GM12878 (cell line): Measurements from ENCODE around the gene SOWAHD. TPM values are rescaled to one million over a fixed set of nuclear protein-coding genes. Genes with fewer than 3 reads are reported as not detected.

ENCODE experiments used
- ATAC-seq: fragments of 200-7000 bp; cut with Tn5 transposase; 3 replicates; pipeline ENCODE4 v1.9.1; 2020; ENCODE audit warnings: mild to moderate bottlenecking, moderate library complexity
- BruUV-seq: library from RNA; stranded (reverse); fragments of 400-500 nt; replicated peaks from 2 replicates; lab custom pipeline; 2021; lab: Mats Ljungman, UMichigan
- CTCF ChIA-PET: fragments of 300-600 bp; sonication (Branson Sonifier 250); formaldehyde crosslinking; extraction: SDS; loops from one replicate; lab custom pipeline; 2021; ENCODE audit warnings: inconsistent platforms; lab: Yijun Ruan, JAX
- POLR2A ChIA-PET: fragments of 350-600 bp; formaldehyde crosslinking; extraction: SDS; loops from one replicate; lab custom pipeline; 2021; ENCODE audit warnings: inconsistent platforms; lab: Charles Lee
- RAD21 ChIA-PET: fragments of 300-600 bp; sonication (Branson Sonifier 250); formaldehyde crosslinking; loops from one replicate; lab custom pipeline; 2023; ENCODE audit warnings: antibody characterized with exemption; ENCODE audit not compliant: unreplicated experiment; lab: Charles Lee
- SMC1A ChIA-PET: fragments of 300-600 bp; sonication (Branson Sonifier 250); formaldehyde crosslinking; loops from one replicate; lab custom pipeline; 2023; ENCODE audit not compliant: unreplicated experiment, uncharacterized antibody; lab: Charles Lee
- DNase-seq: peaks from one replicate; pipeline ENCODE4 v3.0.0-alpha.2; 2011; ENCODE audit warnings: low read depth, low spot score
- FAIRE-seq: peaks from 3 replicates; lab custom pipeline; 2011; peaks lifted over from hg19 to GRCh38; lab: Jason Lieb, UNC
- H2AFZ ChIP-seq: 2 replicates; pipeline ENCODE4 v1.6.0; 2011; ENCODE audit warnings: low read depth, low read length, control low read depth; ENCODE audit not compliant: control insufficient read depth
- H3K27ac ChIP-seq: 2 replicates; pipeline ENCODE4 v1.5.1; 2011; ENCODE audit warnings: control low read depth; ENCODE audit not compliant: control insufficient read depth, insufficient read depth
- H3K27me3 ChIP-seq, 2 experiments: replicated peaks in 1 of 2; 2 replicates each; pipeline versions ENCODE4 v1.6.0 to v1.6.1; 2011; ENCODE audit warnings: low read length in 1 of 2; ENCODE audit not compliant: control insufficient read depth in 2 of 2, insufficient read depth in 2 of 2
- H3K36me3 ChIP-seq, 2 experiments: 2 replicates each; pipeline ENCODE4 v1.5.1; 2011; ENCODE audit warnings: low read length in 1 of 2; ENCODE audit not compliant: control insufficient read depth in 2 of 2, insufficient read depth in 2 of 2
- H3K4me1 ChIP-seq: 2 replicates; pipeline ENCODE4 v1.6.1; 2011; ENCODE audit warnings: mild to moderate bottlenecking, low read length, moderate library complexity, mixed read lengths; ENCODE audit not compliant: control insufficient read depth, insufficient read depth
- H3K4me2 ChIP-seq: 2 replicates; pipeline ENCODE4 v1.6.0; 2011; ENCODE audit warnings: control low read depth; ENCODE audit not compliant: control insufficient read depth, insufficient read depth
- H3K4me3 ChIP-seq: fragments of 200-600 bp; sonication (generic); 2 replicates; pipeline ENCODE4 v1.5.1; 2016
- H3K79me2 ChIP-seq: 2 replicates; pipeline ENCODE4 v1.6.0; 2011; ENCODE audit warnings: low read length; ENCODE audit not compliant: control insufficient read depth, insufficient read depth
- H3K9ac ChIP-seq: 2 replicates; pipeline ENCODE4 v1.8.0; 2011; ENCODE audit warnings: low read length, control low read depth, mixed read lengths; ENCODE audit not compliant: control insufficient read depth, insufficient read depth
- H3K9me3 ChIP-seq: replicated peaks from 3 replicates; pipeline ENCODE4 v1.5.1; 2011; ENCODE audit warnings: mild to moderate bottlenecking, low read length; ENCODE audit not compliant: control insufficient read depth, insufficient read depth
- H4K20me1 ChIP-seq: 2 replicates; pipeline ENCODE4 v1.6.0; 2011; ENCODE audit not compliant: control insufficient read depth, insufficient read depth
- CBX3 ChIP-seq: fragments of 200-600 bp; sonication (generic); IDR thresholded peaks from 2 replicates; pipeline ENCODE4 v1.6.1; 2016; ENCODE audit warnings: low read depth, borderline replicate concordance
- CREM ChIP-seq: IDR thresholded peaks from 2 replicates; pipeline ENCODE4 v1.6.1; 2014; ENCODE audit warnings: antibody characterized with exemption, low read depth
- IRF4 ChIP-seq: IDR thresholded peaks from 2 replicates; pipeline ENCODE4 v1.6.1; 2011; ENCODE audit warnings: low read depth, low read length
- MTA2 ChIP-seq: fragments of 450-650 bp; IDR thresholded peaks from 2 replicates; pipeline ENCODE4 v1.6.1; 2016; ENCODE audit warnings: low read depth, mild to moderate bottlenecking, moderate library complexity
- NFIC ChIP-seq: IDR thresholded peaks from 2 replicates; pipeline ENCODE4 v1.6.1; 2012; ENCODE audit warnings: low read depth, mild to moderate bottlenecking, inconsistent platforms, low read length, moderate library complexity
- RCOR1 ChIP-seq: conservative IDR thresholded peaks from 2 replicates; pipeline ENCODE4 v1.6.1; 2012; ENCODE audit warnings: low read depth, low read length, improper control_type of control experiment
- RELA ChIP-seq: fragments of 450-650 bp; IDR thresholded peaks from 2 replicates; pipeline ENCODE4 v1.8.0; 2014; ENCODE audit warnings: borderline replicate concordance; ENCODE audit not compliant: partially characterized antibody
- RUNX3 ChIP-seq: IDR thresholded peaks from 2 replicates; pipeline ENCODE4 v1.6.1; 2012; ENCODE audit warnings: low read length, inconsistent platforms
- TARDBP ChIP-seq: IDR thresholded peaks from 2 replicates; pipeline ENCODE4 v1.6.1; 2016; ENCODE audit warnings: borderline replicate concordance
- ZNF384 ChIP-seq: IDR thresholded peaks from 2 replicates; pipeline ENCODE4 v1.6.1; 2012; ENCODE audit warnings: low read depth, mild to moderate bottlenecking, low read length, improper control_type of control experiment, borderline replicate concordance
- WGBS: methylation state at CpG from one replicate; pipeline ENCODE4 v1.1.6; 2016; ENCODE audit warnings: low lambda C conversion rate; ENCODE audit not compliant: insufficient replicate concordance, insufficient coverage; ENCODE audit errors: missing lambda C conversion rate; 5-methylcytosine and 5-hydroxymethylcytosine counted together
- in situ Hi-C: fragments of 300-500 bp; cut with MboI; formaldehyde crosslinking; loops from 9 replicates; pipeline ENCODE4 v1.14.3; 2018; ENCODE audit warnings: mixed read lengths
- intact Hi-C: fragments of 100-400 bp; cut with micrococcal nuclease; formaldehyde crosslinking; loops from one replicate; pipeline ENCODE4 v1.14.2; 2022; ENCODE audit not compliant: unreplicated experiment
- polyA plus RNA-seq, 11 experiments: library from polyadenylated mRNA; depleted of rRNA in 4 of 11; unstranded in 6 of 11; stranded (reverse) in 5 of 11; fragments of >200 nt; fragmentation: Nextera tagmentation in 4 of 11; fragmentation: Illumina TruSeq in 1 of 11; extraction: Ambion mirVana in 4 of 11; extraction: Trizol in 1 of 11; gene quantifications; 1 replicate in 1 of 11; 2 replicates in 10 of 11; pipeline versions ENCODE4 v1.2.1 to v1.2.3, GENCODE V29; 2011 to 2016; ENCODE audit warnings: inconsistent platforms in 2 of 11, missing spikeins in 2 of 11, low read depth in 1 of 11
- total RNA-seq, 4 experiments: library from RNA; depleted of rRNA in 3 of 4; stranded (reverse); fragments of >200 nt in 3 of 4; fragmentation: Illumina TruSeq in 1 of 4; extraction: Trizol in 1 of 4; gene quantifications; 2 replicates each; pipeline versions ENCODE4 v1.2.1 to v1.2.3, GENCODE V29; 2013 to 2021
- TF ChIP-seq, protein P1 (sequence below): fragments of 450-650 bp; IDR thresholded peaks from 2 replicates; pipeline ENCODE4 v1.6.1; 2017; ENCODE audit warnings: mild to moderate bottlenecking, moderate library complexity
- TF ChIP-seq, protein P2 (sequence below): fragments of 450-650 bp; IDR thresholded peaks from 2 replicates; pipeline ENCODE4 v1.6.1; 2014; ENCODE audit warnings: mild to moderate bottlenecking
- TF ChIP-seq, protein P3 (sequence below): IDR thresholded peaks from 2 replicates; pipeline ENCODE4 v1.6.1; 2012; ENCODE audit warnings: improper control_type of control experiment, low read depth, low read length; ENCODE audit not compliant: insufficient replicate concordance

Gene SOWAHD
- total and polyA plus RNA-seq, 10 of the 15 experiments (the other 5 are each of a cell fraction or from before 2014, with no cell fraction given) = 0.27 to 7.4 (median 2.6) TPM

DNA sequence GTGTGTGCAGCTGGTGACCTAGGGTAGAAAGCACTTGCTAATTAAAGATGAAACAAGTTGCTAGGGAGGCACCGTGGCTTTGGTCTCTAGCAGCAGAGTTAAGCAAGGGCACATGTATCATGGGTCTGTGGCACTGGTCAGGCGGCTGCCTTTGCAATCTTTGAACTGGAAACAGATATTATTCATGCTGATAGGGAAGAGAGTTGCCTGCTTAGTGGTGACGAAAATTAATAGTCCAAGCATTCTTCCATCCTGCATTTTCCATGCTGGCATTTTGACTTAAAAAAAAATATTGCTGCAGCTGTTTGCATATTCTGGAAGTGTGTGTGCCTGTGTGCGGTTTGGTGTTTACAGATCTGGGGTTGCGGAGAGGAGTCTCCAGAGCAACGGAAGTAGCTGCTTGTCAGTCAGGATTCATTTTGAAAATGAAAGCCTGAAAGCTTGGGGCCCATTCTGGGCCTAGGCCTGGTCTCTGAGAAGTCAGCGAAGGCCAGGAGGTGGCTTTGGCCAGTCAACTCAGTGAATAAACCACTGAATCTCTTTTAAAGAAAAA is 2.3 kb upstream of the SOWAHD start:
- peak overlapping the region; percentile 80 for H3K4me2 ChIP-seq
- no peaks in the 10 kb centered on the region for H3K36me3 ChIP-seq
- ChIA-PET CTCF (interaction anchor here (0.8 to 7.1 kb wide), 15 partner anchors 9 to 240 kb away, joined by 3 to 78 read pairs (median 8); no protein-coding TSS in a partner anchor), POLR2A (interaction anchor here (0.5 to 7.7 kb wide), 7 partner anchors 8 to 101 kb away, joined by 3 to 42 read pairs (median 7); partner anchors contain the start of gene SEPTIN6), RAD21 (interaction anchor here (0.7 to 12.8 kb wide), 19 partner anchors 8 to 239 kb away, joined by 3 to 128 read pairs (median 5); partner anchors contain the start of genes NKRF, RPL39 and SEPTIN6), SMC1A (interaction anchor here (0.7 to 6.5 kb wide), 14 partner anchors 8 to 179 kb away, joined by 3 to 61 read pairs (median 6); partner anchors contain the start of gene RPL39)
- in situ Hi-C loops = no loop called here
- H2AFZ ChIP-seq = peak overlapping the region; percentile 46; the same call in 1 of the 2 replicates
- peak; percentile 79 for ATAC-seq
- FAIRE-seq = peak; percentile 92
- H3K9ac ChIP-seq = peak overlapping the region; percentile 61
- peaks cover 44% of the 10 kb centered on the region for H3K4me1 ChIP-seq
- no peaks in the 10 kb centered on the region; the same call in 2 of the 3 replicates for H3K9me3 ChIP-seq
- H3K27me3 ChIP-seq = no peaks in the 10 kb centered on the region
- no TSS peak for BruUV-seq
- 2% methylated on average over 7 of the region's 7 CpGs for WGBS
- peak overlapping the region; percentile 93 for H3K27ac ChIP-seq
- intact Hi-C loops = loop anchor here (1.0 to 2.0 kb wide), 3 partner anchors 23 to 108 kb away; no protein-coding TSS in a partner anchor
- H3K4me3 ChIP-seq = peak overlapping the region; percentile 11; the same call in 1 of the 2 replicates
- no peaks in the 10 kb centered on the region; the same call in none of the 2 replicates for H3K79me2 ChIP-seq
- DNase-seq = peak; percentile 85
- H4K20me1 ChIP-seq = no peaks in the 10 kb centered on the region
- TF ChIP-seq ZNF384 (no peak; the same call in 1 of the 2 replicates), NFIC (peak; percentile 81), RCOR1 (peak; percentile 90; the same call in 1 of the 2 replicates), MTA2 (peak; percentile 82), IRF4 (peak; percentile 63; the same call in 1 of the 2 replicates), RUNX3 (peak; percentile 95), RELA (no peak), CBX3 (no peak), TARDBP (no peak), CREM (peak; percentile 60; the same call in 1 of the 2 replicates)
- TF ChIP-seq, protein P1, sequence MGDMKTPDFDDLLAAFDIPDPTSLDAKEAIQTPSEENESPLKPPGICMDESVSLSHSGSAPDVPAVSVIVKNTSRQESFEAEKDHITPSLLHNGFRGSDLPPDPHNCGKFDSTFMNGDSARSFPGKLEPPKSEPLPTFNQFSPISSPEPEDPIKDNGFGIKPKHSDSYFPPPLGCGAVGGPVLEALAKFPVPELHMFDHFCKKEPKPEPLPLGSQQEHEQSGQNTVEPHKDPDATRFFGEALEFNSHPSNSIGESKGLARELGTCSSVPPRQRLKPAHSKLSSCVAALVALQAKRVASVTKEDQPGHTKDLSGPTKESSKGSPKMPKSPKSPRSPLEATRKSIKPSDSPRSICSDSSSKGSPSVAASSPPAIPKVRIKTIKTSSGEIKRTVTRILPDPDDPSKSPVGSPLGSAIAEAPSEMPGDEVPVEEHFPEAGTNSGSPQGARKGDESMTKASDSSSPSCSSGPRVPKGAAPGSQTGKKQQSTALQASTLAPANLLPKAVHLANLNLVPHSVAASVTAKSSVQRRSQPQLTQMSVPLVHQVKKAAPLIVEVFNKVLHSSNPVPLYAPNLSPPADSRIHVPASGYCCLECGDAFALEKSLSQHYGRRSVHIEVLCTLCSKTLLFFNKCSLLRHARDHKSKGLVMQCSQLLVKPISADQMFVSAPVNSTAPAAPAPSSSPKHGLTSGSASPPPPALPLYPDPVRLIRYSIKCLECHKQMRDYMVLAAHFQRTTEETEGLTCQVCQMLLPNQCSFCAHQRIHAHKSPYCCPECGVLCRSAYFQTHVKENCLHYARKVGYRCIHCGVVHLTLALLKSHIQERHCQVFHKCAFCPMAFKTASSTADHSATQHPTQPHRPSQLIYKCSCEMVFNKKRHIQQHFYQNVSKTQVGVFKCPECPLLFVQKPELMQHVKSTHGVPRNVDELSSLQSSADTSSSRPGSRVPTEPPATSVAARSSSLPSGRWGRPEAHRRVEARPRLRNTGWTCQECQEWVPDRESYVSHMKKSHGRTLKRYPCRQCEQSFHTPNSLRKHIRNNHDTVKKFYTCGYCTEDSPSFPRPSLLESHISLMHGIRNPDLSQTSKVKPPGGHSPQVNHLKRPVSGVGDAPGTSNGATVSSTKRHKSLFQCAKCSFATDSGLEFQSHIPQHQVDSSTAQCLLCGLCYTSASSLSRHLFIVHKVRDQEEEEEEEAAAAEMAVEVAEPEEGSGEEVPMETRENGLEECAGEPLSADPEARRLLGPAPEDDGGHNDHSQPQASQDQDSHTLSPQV = no peak
- TF ChIP-seq, protein P2, sequence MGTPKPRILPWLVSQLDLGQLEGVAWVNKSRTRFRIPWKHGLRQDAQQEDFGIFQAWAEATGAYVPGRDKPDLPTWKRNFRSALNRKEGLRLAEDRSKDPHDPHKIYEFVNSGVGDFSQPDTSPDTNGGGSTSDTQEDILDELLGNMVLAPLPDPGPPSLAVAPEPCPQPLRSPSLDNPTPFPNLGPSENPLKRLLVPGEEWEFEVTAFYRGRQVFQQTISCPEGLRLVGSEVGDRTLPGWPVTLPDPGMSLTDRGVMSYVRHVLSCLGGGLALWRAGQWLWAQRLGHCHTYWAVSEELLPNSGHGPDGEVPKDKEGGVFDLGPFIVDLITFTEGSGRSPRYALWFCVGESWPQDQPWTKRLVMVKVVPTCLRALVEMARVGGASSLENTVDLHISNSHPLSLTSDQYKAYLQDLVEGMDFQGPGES = no peak
- TF ChIP-seq, protein P3, sequence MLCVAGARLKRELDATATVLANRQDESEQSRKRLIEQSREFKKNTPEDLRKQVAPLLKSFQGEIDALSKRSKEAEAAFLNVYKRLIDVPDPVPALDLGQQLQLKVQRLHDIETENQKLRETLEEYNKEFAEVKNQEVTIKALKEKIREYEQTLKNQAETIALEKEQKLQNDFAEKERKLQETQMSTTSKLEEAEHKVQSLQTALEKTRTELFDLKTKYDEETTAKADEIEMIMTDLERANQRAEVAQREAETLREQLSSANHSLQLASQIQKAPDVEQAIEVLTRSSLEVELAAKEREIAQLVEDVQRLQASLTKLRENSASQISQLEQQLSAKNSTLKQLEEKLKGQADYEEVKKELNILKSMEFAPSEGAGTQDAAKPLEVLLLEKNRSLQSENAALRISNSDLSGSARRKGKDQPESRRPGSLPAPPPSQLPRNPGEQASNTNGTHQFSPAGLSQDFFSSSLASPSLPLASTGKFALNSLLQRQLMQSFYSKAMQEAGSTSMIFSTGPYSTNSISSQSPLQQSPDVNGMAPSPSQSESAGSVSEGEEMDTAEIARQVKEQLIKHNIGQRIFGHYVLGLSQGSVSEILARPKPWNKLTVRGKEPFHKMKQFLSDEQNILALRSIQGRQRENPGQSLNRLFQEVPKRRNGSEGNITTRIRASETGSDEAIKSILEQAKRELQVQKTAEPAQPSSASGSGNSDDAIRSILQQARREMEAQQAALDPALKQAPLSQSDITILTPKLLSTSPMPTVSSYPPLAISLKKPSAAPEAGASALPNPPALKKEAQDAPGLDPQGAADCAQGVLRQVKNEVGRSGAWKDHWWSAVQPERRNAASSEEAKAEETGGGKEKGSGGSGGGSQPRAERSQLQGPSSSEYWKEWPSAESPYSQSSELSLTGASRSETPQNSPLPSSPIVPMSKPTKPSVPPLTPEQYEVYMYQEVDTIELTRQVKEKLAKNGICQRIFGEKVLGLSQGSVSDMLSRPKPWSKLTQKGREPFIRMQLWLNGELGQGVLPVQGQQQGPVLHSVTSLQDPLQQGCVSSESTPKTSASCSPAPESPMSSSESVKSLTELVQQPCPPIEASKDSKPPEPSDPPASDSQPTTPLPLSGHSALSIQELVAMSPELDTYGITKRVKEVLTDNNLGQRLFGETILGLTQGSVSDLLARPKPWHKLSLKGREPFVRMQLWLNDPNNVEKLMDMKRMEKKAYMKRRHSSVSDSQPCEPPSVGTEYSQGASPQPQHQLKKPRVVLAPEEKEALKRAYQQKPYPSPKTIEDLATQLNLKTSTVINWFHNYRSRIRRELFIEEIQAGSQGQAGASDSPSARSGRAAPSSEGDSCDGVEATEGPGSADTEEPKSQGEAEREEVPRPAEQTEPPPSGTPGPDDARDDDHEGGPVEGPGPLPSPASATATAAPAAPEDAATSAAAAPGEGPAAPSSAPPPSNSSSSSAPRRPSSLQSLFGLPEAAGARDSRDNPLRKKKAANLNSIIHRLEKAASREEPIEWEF = no peak
